GM12878 (cell line): ENCODE measurements around the gene ANKRD6. TPM values are rescaled to one million over a fixed set of nuclear protein-coding genes. Genes with fewer than 3 reads are reported as not detected.
A peak's percentile ranks its signal among the peaks of the same experiment; 100 is the strongest.

ENCODE experiments used
- ATAC-seq: fragments of 200-7000 bp; cut with Tn5 transposase; 3 replicates; pipeline ENCODE4 v1.9.1; 2020; ENCODE audit warnings: mild to moderate bottlenecking, moderate library complexity
- BruUV-seq: library from RNA; stranded (reverse); fragments of 400-500 nt; replicated peaks from 2 replicates; lab custom pipeline; 2021; lab: Mats Ljungman, UMichigan
- CTCF ChIA-PET: fragments of 300-600 bp; sonication (Branson Sonifier 250); formaldehyde crosslinking; extraction: SDS; loops from one replicate; lab custom pipeline; 2021; ENCODE audit warnings: inconsistent platforms; lab: Yijun Ruan, JAX
- POLR2A ChIA-PET: fragments of 350-600 bp; formaldehyde crosslinking; extraction: SDS; loops from one replicate; lab custom pipeline; 2021; ENCODE audit warnings: inconsistent platforms; lab: Charles Lee
- RAD21 ChIA-PET: fragments of 300-600 bp; sonication (Branson Sonifier 250); formaldehyde crosslinking; loops from one replicate; lab custom pipeline; 2023; ENCODE audit warnings: antibody characterized with exemption; ENCODE audit not compliant: unreplicated experiment; lab: Charles Lee
- SMC1A ChIA-PET: fragments of 300-600 bp; sonication (Branson Sonifier 250); formaldehyde crosslinking; loops from one replicate; lab custom pipeline; 2023; ENCODE audit not compliant: unreplicated experiment, uncharacterized antibody; lab: Charles Lee
- DNase-seq: peaks from one replicate; pipeline ENCODE4 v3.0.0-alpha.2; 2011; ENCODE audit warnings: low read depth, low spot score
- FAIRE-seq: peaks from 3 replicates; lab custom pipeline; 2011; peaks lifted over from hg19 to GRCh38; lab: Jason Lieb, UNC
- H2AFZ ChIP-seq: 2 replicates; pipeline ENCODE4 v1.6.0; 2011; ENCODE audit warnings: low read depth, low read length, control low read depth; ENCODE audit not compliant: control insufficient read depth
- H3K27ac ChIP-seq: 2 replicates; pipeline ENCODE4 v1.5.1; 2011; ENCODE audit warnings: control low read depth; ENCODE audit not compliant: control insufficient read depth, insufficient read depth
- H3K27me3 ChIP-seq, 2 experiments: replicated peaks in 1 of 2; 2 replicates each; pipeline versions ENCODE4 v1.6.0 to v1.6.1; 2011; ENCODE audit warnings: low read length in 1 of 2; ENCODE audit not compliant: control insufficient read depth in 2 of 2, insufficient read depth in 2 of 2
- H3K36me3 ChIP-seq, 2 experiments: 2 replicates each; pipeline ENCODE4 v1.5.1; 2011; ENCODE audit warnings: low read length in 1 of 2; ENCODE audit not compliant: control insufficient read depth in 2 of 2, insufficient read depth in 2 of 2
- H3K4me1 ChIP-seq: 2 replicates; pipeline ENCODE4 v1.6.1; 2011; ENCODE audit warnings: mild to moderate bottlenecking, low read length, moderate library complexity, mixed read lengths; ENCODE audit not compliant: control insufficient read depth, insufficient read depth
- H3K4me2 ChIP-seq: 2 replicates; pipeline ENCODE4 v1.6.0; 2011; ENCODE audit warnings: control low read depth; ENCODE audit not compliant: control insufficient read depth, insufficient read depth
- H3K4me3 ChIP-seq: fragments of 200-600 bp; sonication (generic); 2 replicates; pipeline ENCODE4 v1.5.1; 2016
- H3K79me2 ChIP-seq: 2 replicates; pipeline ENCODE4 v1.6.0; 2011; ENCODE audit warnings: low read length; ENCODE audit not compliant: control insufficient read depth, insufficient read depth
- H3K9ac ChIP-seq: 2 replicates; pipeline ENCODE4 v1.8.0; 2011; ENCODE audit warnings: low read length, control low read depth, mixed read lengths; ENCODE audit not compliant: control insufficient read depth, insufficient read depth
- H3K9me3 ChIP-seq: replicated peaks from 3 replicates; pipeline ENCODE4 v1.5.1; 2011; ENCODE audit warnings: mild to moderate bottlenecking, low read length; ENCODE audit not compliant: control insufficient read depth, insufficient read depth
- H4K20me1 ChIP-seq: 2 replicates; pipeline ENCODE4 v1.6.0; 2011; ENCODE audit not compliant: control insufficient read depth, insufficient read depth
- IRF3 ChIP-seq: fragments of 450-650 bp; IDR thresholded peaks from 2 replicates; pipeline ENCODE4 v1.6.1; 2014; ENCODE audit warnings: mild to moderate bottlenecking
- REST ChIP-seq: IDR thresholded peaks from 2 replicates; pipeline ENCODE4 v1.6.1; 2012; ENCODE audit warnings: mild to moderate bottlenecking, low read depth, low read length
- TCF7 ChIP-seq: IDR thresholded peaks from 2 replicates; pipeline ENCODE4 v1.6.1; 2014; ENCODE audit warnings: antibody characterized with exemption, borderline replicate concordance
- WGBS: methylation state at CpG from one replicate; pipeline ENCODE4 v1.1.6; 2016; ENCODE audit warnings: low lambda C conversion rate; ENCODE audit not compliant: insufficient replicate concordance, insufficient coverage; ENCODE audit errors: missing lambda C conversion rate; 5-methylcytosine and 5-hydroxymethylcytosine counted together
- in situ Hi-C: fragments of 300-500 bp; cut with MboI; formaldehyde crosslinking; loops from 9 replicates; pipeline ENCODE4 v1.14.3; 2018; ENCODE audit warnings: mixed read lengths
- intact Hi-C: fragments of 100-400 bp; cut with micrococcal nuclease; formaldehyde crosslinking; loops from one replicate; pipeline ENCODE4 v1.14.2; 2022; ENCODE audit not compliant: unreplicated experiment
- polyA plus RNA-seq, 11 experiments: library from polyadenylated mRNA; depleted of rRNA in 4 of 11; unstranded in 6 of 11; stranded (reverse) in 5 of 11; fragments of >200 nt; fragmentation: Nextera tagmentation in 4 of 11; fragmentation: Illumina TruSeq in 1 of 11; extraction: Ambion mirVana in 4 of 11; extraction: Trizol in 1 of 11; gene quantifications; 1 replicate in 1 of 11; 2 replicates in 10 of 11; pipeline versions ENCODE4 v1.2.1 to v1.2.3, GENCODE V29; 2011 to 2016; ENCODE audit warnings: inconsistent platforms in 2 of 11, missing spikeins in 2 of 11, low read depth in 1 of 11
- total RNA-seq, 4 experiments: library from RNA; depleted of rRNA in 3 of 4; stranded (reverse); fragments of >200 nt in 3 of 4; fragmentation: Illumina TruSeq in 1 of 4; extraction: Trizol in 1 of 4; gene quantifications; 2 replicates each; pipeline versions ENCODE4 v1.2.1 to v1.2.3, GENCODE V29; 2013 to 2021

ANKRD6 gene
- total and polyA plus RNA-seq, 10 of the 15 experiments (the other 5 are each of a cell fraction or from before 2014, with no cell fraction given), result 0.03 to 0.90 (median 0.38) TPM

GRCh38 chr6:89458704-89459103 lies 25.8 kb downstream of the ANKRD6 start:
- POLR2A ChIA-PET, result no interaction called here
- FAIRE-seq, result no peak
- no peaks in the 10 kb centered on the region for H4K20me1 ChIP-seq
- no peak overlapping the region for H3K27ac ChIP-seq
- no peaks in the 10 kb centered on the region for H3K36me3 ChIP-seq
- in situ Hi-C loops (no loop called here), intact Hi-C loops (no loop called here)
- H3K27me3 ChIP-seq, result no peaks in the 10 kb centered on the region
- no peak for ATAC-seq
- CTCF ChIA-PET, result interaction anchor here (1.0 kb wide), 1 partner anchor 10 kb away, joined by 4 read pairs; no protein-coding TSS in a partner anchor
- SMC1A ChIA-PET, result interaction anchor here (0.6 kb wide), 1 partner anchor 48 kb away, joined by 3 read pairs; no protein-coding TSS in a partner anchor
- H3K4me3 ChIP-seq, result no peak overlapping the region
- H3K9ac ChIP-seq, result no peak overlapping the region
- TF ChIP-seq REST (peak; percentile 78), IRF3 (no peak), TCF7 (no peak)
- no peak overlapping the region for H3K4me2 ChIP-seq
- DNase-seq, result no peak
- no TSS peak for BruUV-seq
- no peaks in the 10 kb centered on the region for H3K79me2 ChIP-seq
- 27% methylated on average over 5 of the region's 5 CpGs for WGBS
- H3K9me3 ChIP-seq, result no peaks in the 10 kb centered on the region; the same call in 2 of the 3 replicates
- RAD21 ChIA-PET, result no interaction called here
- H3K4me1 ChIP-seq, result no peaks in the 10 kb centered on the region
- H2AFZ ChIP-seq, result no peak overlapping the region
